NCI-H748 (cell line): Measurements from ENCODE around the gene THSD8.
A peak's percentile ranks its signal among the peaks of the same experiment; 100 is the strongest.

Experiments
- DNase-seq: peaks from one replicate; lab custom pipeline; 2025; ENCODE audit not compliant: unreplicated experiment; lab: John Stamatoyannopoulos, UW

THSD8 gene

DNA sequence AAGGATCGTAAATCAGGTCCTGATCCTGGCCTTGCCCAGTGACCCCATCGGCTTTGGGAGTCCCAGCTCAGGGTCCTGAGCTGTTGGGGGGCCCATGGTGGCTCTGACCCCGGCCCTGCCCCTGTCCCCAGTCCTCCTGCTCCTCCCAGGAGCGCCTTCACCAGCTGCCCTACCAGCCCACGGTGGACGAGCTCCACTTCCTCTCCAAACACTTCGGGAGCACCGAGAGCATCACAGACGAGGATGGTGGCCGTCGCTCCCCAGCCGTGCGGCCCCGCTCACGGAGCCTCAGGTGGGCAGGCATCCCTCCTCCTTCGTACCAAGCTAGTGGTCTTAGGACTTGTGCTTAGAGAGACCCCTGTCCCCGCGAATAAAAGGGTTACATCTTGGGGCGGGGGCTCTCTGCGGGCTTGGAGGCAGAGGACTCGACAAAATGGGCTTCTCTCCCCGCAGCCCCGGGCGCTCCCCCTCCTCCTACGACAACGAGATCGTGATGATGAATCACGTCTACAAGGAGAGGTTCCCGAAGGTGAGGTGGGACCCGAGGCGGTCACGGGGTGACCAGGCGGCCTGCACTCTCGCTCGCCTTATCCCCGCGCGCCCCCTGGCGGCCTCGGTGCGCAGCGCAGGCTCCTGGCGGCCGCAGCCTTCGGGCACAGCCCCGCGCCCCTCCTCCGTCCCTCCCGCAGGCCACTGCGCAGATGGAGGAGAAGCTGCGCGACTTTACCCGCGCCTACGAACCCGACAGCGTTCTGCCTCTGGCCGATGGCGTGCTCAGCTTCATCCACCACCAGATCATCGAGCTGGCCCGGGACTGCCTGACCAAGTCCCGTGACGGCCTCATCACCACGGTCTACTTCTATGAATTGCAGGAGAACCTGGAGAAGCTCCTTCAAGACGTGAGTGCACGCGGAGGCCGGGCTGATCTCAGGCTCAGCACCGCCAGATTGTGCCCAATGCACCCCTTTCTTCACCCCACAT lies 45.6 kb downstream of the THSD8 start:
- DNase-seq: peak; percentile 66
